SK-N-SH (cell line): Measurements from ENCODE around the gene HOXB8. TPM values are rescaled to one million over a fixed set of nuclear protein-coding genes. Genes with fewer than 3 reads are reported as not detected.

Source experiments
- CTCF ChIA-PET: fragments of 300-600, 350-600 bp; formaldehyde crosslinking; extraction: SDS; loops from one replicate; lab custom pipeline; 2021; lab: Yijun Ruan, JAX
- POLR2A ChIA-PET: fragments of 350-600 bp; sonication (Branson Sonifier 250); formaldehyde crosslinking; extraction: SDS; loops from one replicate; lab custom pipeline; 2020; ENCODE audit warnings: antibody characterized with exemption, inconsistent platforms; lab: Yijun Ruan, JAX
- DNase-seq: peaks from one replicate; pipeline ENCODE4 v3.0.0; 2012
- H2AFZ ChIP-seq: fragments of 200-600 bp; sonication (generic); 2 replicates; pipeline ENCODE4 v1.8.1; 2016; ENCODE audit warnings: antibody characterized with exemption, mild to moderate bottlenecking, low read depth
- H3F3A ChIP-seq: fragments of 200-600 bp; sonication (generic); replicated peaks from 2 replicates; pipeline ENCODE3; 2016; ENCODE audit warnings: antibody characterized with exemption, mild to moderate bottlenecking; ENCODE audit not compliant: insufficient read depth
- H3K27ac ChIP-seq, 2 experiments: fragments of 200-500 bp in 1 of 2; fragments of 200-600 bp in 1 of 2; sonication (Bioruptor generic) in 1 of 2; sonication (generic), shearing (Covaris generic) in 1 of 2; 2 replicates each; pipeline versions ENCODE4 v1.5.1 to v1.6.1; 2014 to 2016; ENCODE audit warnings: low read depth in 2 of 2, inconsistent platforms in 1 of 2, low read length in 1 of 2, mild to moderate bottlenecking in 1 of 2, mixed read lengths in 1 of 2
- H3K27me3 ChIP-seq: fragments of 200-600 bp; sonication (generic), shearing (Covaris generic); 2 replicates; pipeline ENCODE4 v1.6.1; 2016; ENCODE audit warnings: mixed run types; ENCODE audit not compliant: insufficient read depth
- H3K36me3 ChIP-seq, 2 experiments: fragments of 200-500 bp in 1 of 2; fragments of 200-600 bp in 1 of 2; sonication (Bioruptor generic) in 1 of 2; sonication (generic) in 1 of 2; replicated peaks in 1 of 2; 2 replicates each; pipeline versions ENCODE3 to v1.5.1; 2014 to 2016; ENCODE audit warnings: low read length in 1 of 2, mild to moderate bottlenecking in 1 of 2; ENCODE audit not compliant: insufficient read depth in 2 of 2, control insufficient read depth in 1 of 2
- H3K4me1 ChIP-seq, 2 experiments: fragments of 200-500 bp in 1 of 2; fragments of 200-600 bp in 1 of 2; sonication (Bioruptor generic) in 1 of 2; sonication (generic), shearing (Covaris generic) in 1 of 2; 2 replicates each; pipeline versions ENCODE4 v1.5.1 to v1.6.1; 2014 to 2016; ENCODE audit warnings: low read depth in 1 of 2, low read length in 1 of 2, mixed run types in 1 of 2; ENCODE audit not compliant: insufficient read depth in 2 of 2, control insufficient read depth in 1 of 2
- H3K4me2 ChIP-seq: fragments of 200-600 bp; sonication (generic), shearing (Covaris generic); 2 replicates; pipeline ENCODE4 v1.6.1; 2017; ENCODE audit warnings: mixed run types
- H3K4me3 ChIP-seq, 2 experiments: fragments of 200-500 bp in 1 of 2; fragments of 200-600 bp in 1 of 2; sonication (Bioruptor generic) in 1 of 2; sonication (generic), shearing (Covaris generic) in 1 of 2; 2 replicates each; pipeline versions ENCODE4 v1.5.1 to v1.8.1; 2014 to 2016; ENCODE audit warnings: low read depth in 2 of 2, inconsistent platforms in 1 of 2, low read length in 1 of 2, mild to moderate bottlenecking in 1 of 2, mixed read lengths in 1 of 2, moderate library complexity in 1 of 2
- H3K79me2 ChIP-seq: fragments of 200-600 bp; sonication (generic); 2 replicates; pipeline ENCODE4 v1.8.1; 2017; ENCODE audit warnings: mild to moderate bottlenecking; ENCODE audit not compliant: insufficient read depth
- H3K9ac ChIP-seq: fragments of 200-600 bp; sonication (generic); 2 replicates; pipeline ENCODE4 v1.6.1; 2017; ENCODE audit warnings: mixed run types
- H3K9me2 ChIP-seq: fragments of 200-600 bp; sonication (generic); 2 replicates; pipeline ENCODE4 v1.6.1; 2017; ENCODE audit warnings: mixed run types
- H3K9me3 ChIP-seq: fragments of 200-600 bp; sonication (generic); 2 replicates; pipeline ENCODE4 v1.6.1; 2017; ENCODE audit warnings: mixed run types, mild to moderate bottlenecking, moderate library complexity
- H4K20me1 ChIP-seq: fragments of 200-600 bp; sonication (generic); 2 replicates; pipeline ENCODE4 v1.6.1; 2017; ENCODE audit warnings: mild to moderate bottlenecking, mixed run types; ENCODE audit not compliant: insufficient read depth
- EZH2phosphoT487 ChIP-seq: fragments of 200-600 bp; sonication (generic); IDR thresholded peaks from 2 replicates; pipeline ENCODE4 v1.6.1; 2017; ENCODE audit warnings: low read depth, mixed run types, mild to moderate bottlenecking, antibody characterized with exemption, moderate library complexity, borderline replicate concordance
- FOXJ3 ChIP-seq: sonication (generic); formaldehyde crosslinking; IDR thresholded peaks from 2 replicates; pipeline ENCODE4 v1.5.1; 2020; ENCODE audit warnings: mild to moderate bottlenecking, missing genetic modification reagents
- GATA2 ChIP-seq: sonication (generic); formaldehyde crosslinking; IDR thresholded peaks from 2 replicates; pipeline ENCODE4 v1.5.0; 2020; ENCODE audit warnings: mild to moderate bottlenecking, missing genetic modification reagents
- JUND ChIP-seq: IDR thresholded peaks from 2 replicates; pipeline ENCODE4 v1.4.0; 2012
- NFIC ChIP-seq: IDR thresholded peaks from 2 replicates; pipeline ENCODE4 v1.4.0; 2012; ENCODE audit warnings: borderline replicate concordance
- RAD21 ChIP-seq: IDR thresholded peaks from 2 replicates; pipeline ENCODE4 v1.6.1; 2012; ENCODE audit warnings: mild to moderate bottlenecking, low read length
- RXRA ChIP-seq: IDR thresholded peaks from 2 replicates; pipeline ENCODE4 v1.4.0; 2012; ENCODE audit warnings: low read depth, mild to moderate bottlenecking, borderline replicate concordance
- SMC3 ChIP-seq: IDR thresholded peaks from 2 replicates; pipeline ENCODE4 v1.6.1; 2012; ENCODE audit warnings: low read depth, low read length, improper control_type of control experiment
- TAF1 ChIP-seq: IDR thresholded peaks from 2 replicates; pipeline ENCODE4 v1.6.1; 2012; ENCODE audit warnings: low read depth, mild to moderate bottlenecking, low read length, moderate library complexity, borderline replicate concordance
- TCF12 ChIP-seq: IDR thresholded peaks from 2 replicates; pipeline ENCODE4 v1.4.0; 2012
- WGBS: methylation state at CpG from one replicate; pipeline ENCODE4 v1.1.6; 2017; ENCODE audit warnings: low lambda C conversion rate; 5-methylcytosine and 5-hydroxymethylcytosine counted together
- polyA plus RNA-seq, 3 experiments: library from polyadenylated mRNA; depleted of rRNA; stranded (reverse); fragments of >200 nt; gene quantifications; 2 replicates each; pipeline ENCODE4 v1.2.3, GENCODE V29; 2012
- TF ChIP-seq, protein P1 (sequence below): fragments of 150-350 bp; IDR thresholded peaks from 2 replicates; pipeline ENCODE4 v1.6.1; 2017; ENCODE audit warnings: antibody characterized with exemption, low read length, low read depth, borderline replicate concordance
- TF ChIP-seq, protein P2 (sequence below): IDR thresholded peaks from 2 replicates; pipeline ENCODE4 v1.6.1; 2012; ENCODE audit warnings: mild to moderate bottlenecking, low read depth, low read length, moderate library complexity
- TF ChIP-seq, protein P3 (sequence below): IDR thresholded peaks from 2 replicates; pipeline ENCODE4 v1.4.0; 2012; ENCODE audit warnings: low read depth, borderline replicate concordance
- TF ChIP-seq, protein P4 (sequence below): IDR thresholded peaks from 2 replicates; pipeline ENCODE4 v1.4.0; 2012; ENCODE audit warnings: low read depth, borderline replicate concordance
- TF ChIP-seq, protein P5 (sequence below): fragments of 150-350 bp; IDR thresholded peaks from 2 replicates; pipeline ENCODE4 v1.6.1; 2016; ENCODE audit warnings: mild to moderate bottlenecking, low read depth, low read length

HOXB8 gene
- polyA plus RNA-seq, 1 of the 3 experiments (the other 2 are of a cell fraction) = not detected

DNA sequence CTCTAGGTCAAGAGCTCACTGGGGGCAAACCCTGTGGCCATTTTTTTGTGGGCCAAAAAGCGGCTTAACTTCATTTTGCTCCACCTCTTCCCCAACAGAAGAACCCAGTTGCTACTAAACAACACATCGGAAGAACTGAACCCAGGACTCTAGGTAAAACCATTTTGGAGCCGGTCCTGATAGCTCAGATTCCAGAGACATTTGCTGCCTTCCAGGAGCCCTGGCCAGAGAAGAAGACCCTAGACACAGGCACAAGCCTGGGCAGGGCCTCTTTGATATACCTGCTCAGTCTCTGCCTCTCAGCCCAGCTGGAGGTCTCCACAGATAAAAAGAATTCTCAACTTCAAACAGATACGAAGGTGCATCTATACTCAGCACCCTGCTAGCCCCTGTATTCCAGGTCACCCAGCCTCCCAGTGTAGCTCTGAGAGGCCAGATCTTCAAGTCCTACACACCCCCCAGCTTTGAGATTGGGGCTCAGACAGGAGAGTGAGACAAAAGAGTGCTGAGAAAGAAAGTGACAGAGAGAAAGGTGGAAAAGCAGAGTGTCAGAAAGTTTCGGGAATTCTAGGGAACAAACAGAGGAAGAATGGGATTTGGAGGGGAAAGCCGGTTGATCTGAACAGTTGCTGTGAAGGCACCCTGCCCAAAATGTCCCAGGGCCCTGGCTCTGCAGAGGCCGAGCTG is 17.6 kb upstream of the HOXB8 start:
- H4K20me1 ChIP-seq = no peaks in the 10 kb centered on the region
- CTCF ChIA-PET = interaction anchor here (0.6 to 2.0 kb wide), 9 partner anchors 9 to 325 kb away, joined by 3 to 16 read pairs (median 5); no protein-coding TSS in a partner anchor
- no peak for DNase-seq
- H3K4me2 ChIP-seq = no peak overlapping the region
- H2AFZ ChIP-seq = no peak overlapping the region
- 22% methylated on average over 7 of the region's 7 CpGs for WGBS
- H3K36me3 ChIP-seq = no peaks in the 10 kb centered on the region
- no peak overlapping the region for H3K9ac ChIP-seq
- TF ChIP-seq EZH2phosphoT487 = no peak; the same call in 1 of the 2 replicates
- TF ChIP-seq FOXJ3 (CRISPR knock-in tag) = no peak
- TF ChIP-seq GATA2 (CRISPR knock-in tag) = no peak
- TF ChIP-seq, protein P1, sequence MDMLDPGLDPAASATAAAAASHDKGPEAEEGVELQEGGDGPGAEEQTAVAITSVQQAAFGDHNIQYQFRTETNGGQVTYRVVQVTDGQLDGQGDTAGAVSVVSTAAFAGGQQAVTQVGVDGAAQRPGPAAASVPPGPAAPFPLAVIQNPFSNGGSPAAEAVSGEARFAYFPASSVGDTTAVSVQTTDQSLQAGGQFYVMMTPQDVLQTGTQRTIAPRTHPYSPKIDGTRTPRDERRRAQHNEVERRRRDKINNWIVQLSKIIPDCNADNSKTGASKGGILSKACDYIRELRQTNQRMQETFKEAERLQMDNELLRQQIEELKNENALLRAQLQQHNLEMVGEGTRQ = no peak
- no peak for TF ChIP-seq JUND
- TF ChIP-seq, protein P2, sequence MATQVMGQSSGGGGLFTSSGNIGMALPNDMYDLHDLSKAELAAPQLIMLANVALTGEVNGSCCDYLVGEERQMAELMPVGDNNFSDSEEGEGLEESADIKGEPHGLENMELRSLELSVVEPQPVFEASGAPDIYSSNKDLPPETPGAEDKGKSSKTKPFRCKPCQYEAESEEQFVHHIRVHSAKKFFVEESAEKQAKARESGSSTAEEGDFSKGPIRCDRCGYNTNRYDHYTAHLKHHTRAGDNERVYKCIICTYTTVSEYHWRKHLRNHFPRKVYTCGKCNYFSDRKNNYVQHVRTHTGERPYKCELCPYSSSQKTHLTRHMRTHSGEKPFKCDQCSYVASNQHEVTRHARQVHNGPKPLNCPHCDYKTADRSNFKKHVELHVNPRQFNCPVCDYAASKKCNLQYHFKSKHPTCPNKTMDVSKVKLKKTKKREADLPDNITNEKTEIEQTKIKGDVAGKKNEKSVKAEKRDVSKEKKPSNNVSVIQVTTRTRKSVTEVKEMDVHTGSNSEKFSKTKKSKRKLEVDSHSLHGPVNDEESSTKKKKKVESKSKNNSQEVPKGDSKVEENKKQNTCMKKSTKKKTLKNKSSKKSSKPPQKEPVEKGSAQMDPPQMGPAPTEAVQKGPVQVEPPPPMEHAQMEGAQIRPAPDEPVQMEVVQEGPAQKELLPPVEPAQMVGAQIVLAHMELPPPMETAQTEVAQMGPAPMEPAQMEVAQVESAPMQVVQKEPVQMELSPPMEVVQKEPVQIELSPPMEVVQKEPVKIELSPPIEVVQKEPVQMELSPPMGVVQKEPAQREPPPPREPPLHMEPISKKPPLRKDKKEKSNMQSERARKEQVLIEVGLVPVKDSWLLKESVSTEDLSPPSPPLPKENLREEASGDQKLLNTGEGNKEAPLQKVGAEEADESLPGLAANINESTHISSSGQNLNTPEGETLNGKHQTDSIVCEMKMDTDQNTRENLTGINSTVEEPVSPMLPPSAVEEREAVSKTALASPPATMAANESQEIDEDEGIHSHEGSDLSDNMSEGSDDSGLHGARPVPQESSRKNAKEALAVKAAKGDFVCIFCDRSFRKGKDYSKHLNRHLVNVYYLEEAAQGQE = no peak
- TF ChIP-seq TAF1 = no peak
- no peak for TF ChIP-seq RXRA
- no peak for TF ChIP-seq RAD21
- no peak for TF ChIP-seq TCF12
- no peak for TF ChIP-seq NFIC
- TF ChIP-seq, protein P3, sequence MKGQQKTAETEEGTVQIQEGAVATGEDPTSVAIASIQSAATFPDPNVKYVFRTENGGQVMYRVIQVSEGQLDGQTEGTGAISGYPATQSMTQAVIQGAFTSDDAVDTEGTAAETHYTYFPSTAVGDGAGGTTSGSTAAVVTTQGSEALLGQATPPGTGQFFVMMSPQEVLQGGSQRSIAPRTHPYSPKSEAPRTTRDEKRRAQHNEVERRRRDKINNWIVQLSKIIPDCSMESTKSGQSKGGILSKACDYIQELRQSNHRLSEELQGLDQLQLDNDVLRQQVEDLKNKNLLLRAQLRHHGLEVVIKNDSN = no peak
- TF ChIP-seq, protein P4, sequence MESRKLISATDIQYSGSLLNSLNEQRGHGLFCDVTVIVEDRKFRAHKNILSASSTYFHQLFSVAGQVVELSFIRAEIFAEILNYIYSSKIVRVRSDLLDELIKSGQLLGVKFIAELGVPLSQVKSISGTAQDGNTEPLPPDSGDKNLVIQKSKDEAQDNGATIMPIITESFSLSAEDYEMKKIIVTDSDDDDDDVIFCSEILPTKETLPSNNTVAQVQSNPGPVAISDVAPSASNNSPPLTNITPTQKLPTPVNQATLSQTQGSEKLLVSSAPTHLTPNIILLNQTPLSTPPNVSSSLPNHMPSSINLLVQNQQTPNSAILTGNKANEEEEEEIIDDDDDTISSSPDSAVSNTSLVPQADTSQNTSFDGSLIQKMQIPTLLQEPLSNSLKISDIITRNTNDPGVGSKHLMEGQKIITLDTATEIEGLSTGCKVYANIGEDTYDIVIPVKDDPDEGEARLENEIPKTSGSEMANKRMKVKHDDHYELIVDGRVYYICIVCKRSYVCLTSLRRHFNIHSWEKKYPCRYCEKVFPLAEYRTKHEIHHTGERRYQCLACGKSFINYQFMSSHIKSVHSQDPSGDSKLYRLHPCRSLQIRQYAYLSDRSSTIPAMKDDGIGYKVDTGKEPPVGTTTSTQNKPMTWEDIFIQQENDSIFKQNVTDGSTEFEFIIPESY = no peak
- TF ChIP-seq, protein P5, sequence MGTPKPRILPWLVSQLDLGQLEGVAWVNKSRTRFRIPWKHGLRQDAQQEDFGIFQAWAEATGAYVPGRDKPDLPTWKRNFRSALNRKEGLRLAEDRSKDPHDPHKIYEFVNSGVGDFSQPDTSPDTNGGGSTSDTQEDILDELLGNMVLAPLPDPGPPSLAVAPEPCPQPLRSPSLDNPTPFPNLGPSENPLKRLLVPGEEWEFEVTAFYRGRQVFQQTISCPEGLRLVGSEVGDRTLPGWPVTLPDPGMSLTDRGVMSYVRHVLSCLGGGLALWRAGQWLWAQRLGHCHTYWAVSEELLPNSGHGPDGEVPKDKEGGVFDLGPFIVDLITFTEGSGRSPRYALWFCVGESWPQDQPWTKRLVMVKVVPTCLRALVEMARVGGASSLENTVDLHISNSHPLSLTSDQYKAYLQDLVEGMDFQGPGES = no peak
- TF ChIP-seq SMC3 = no peak
- no peaks in the 10 kb centered on the region for H3K4me1 ChIP-seq
- no peaks in the 10 kb centered on the region for H3K79me2 ChIP-seq
- H3K27ac ChIP-seq = no peak overlapping the region
- POLR2A ChIA-PET = no interaction called here
- no peaks in the 10 kb centered on the region for H3K9me3 ChIP-seq
- H3K4me3 ChIP-seq = no peak overlapping the region
- peaks cover 100% of the 10 kb centered on the region for H3K27me3 ChIP-seq
- H3K9me2 ChIP-seq = no peaks in the 10 kb centered on the region
- H3F3A ChIP-seq = no peaks in the 10 kb centered on the region
